Activated CD4-positive, alpha-beta T cell treated with anti-CD3 and anti-CD28 coated beads, Interleukin-2, amount 50 U/mL, for 48 hours (primary cell): ENCODE results near the gene PCP2.
A peak's percentile ranks its signal among the peaks of the same experiment; 100 is the strongest.

Experiments used
- DNase-seq, 2 experiments: peaks; one replicate each; pipeline ENCODE4 v3.0.0-alpha.2; 2020

Gene PCP2

GRCh38 chr19:7661744-7662538 is 28.4 kb upstream of the PCP2 start:
- DNase-seq: no peak

DNA sequence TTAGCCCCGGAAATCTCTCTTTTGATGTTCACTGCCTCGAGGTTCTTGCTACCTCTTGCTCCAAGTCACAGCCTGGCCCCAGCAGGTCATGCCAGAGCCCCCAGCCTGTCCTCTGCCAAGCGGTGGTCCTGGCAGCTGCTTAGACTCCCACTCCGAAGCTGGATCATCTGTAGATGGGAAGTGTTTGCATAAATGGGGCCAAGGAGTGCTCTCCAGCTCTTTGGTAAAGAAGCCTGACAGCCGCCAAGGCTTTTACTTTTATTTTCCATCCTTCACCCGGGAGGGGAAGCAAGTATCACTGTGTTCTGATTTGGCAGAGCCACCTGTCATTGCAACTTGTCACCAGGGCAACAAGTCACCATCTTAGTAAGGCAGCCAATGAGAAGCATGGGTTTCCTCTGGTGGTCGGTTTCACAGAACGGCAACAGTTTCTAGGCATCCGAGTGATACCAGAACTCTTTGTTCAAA is 24.7 kb upstream of the PCP2 start:
- peak; percentile 25 to 43 for DNase-seq

DNA sequence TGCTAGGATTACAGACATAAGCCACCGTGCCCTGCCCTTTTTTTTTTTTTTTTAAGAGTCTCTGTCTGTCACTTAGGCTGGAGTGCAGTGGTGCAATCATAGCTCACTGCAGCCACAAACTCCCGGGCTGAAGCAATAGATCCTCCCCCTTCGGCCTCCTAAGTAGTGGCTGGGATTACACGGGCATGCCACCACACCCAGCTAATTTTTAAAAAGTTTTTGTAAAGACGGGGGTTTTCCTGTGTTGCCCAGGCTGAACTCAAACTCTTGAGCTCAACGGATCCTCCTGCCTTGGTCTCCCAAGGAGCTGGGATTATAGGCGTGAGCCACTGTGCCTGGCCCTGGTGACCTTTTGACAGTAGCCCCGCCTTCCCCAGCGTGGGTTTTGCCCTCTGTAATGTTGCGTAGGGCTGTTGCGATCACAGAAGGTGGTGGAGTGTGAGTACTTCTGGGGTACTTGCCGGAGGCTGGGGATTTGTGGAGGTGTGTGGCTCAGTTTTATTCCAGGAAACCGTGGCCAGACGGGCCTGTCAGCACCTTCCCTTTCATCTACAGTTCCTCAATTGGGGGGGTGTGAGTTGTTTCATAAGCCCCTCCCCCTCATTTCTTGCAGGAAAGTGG is 23.7 kb upstream of the PCP2 start:
- DNase-seq: peak; percentile 36 to 44

DNA sequence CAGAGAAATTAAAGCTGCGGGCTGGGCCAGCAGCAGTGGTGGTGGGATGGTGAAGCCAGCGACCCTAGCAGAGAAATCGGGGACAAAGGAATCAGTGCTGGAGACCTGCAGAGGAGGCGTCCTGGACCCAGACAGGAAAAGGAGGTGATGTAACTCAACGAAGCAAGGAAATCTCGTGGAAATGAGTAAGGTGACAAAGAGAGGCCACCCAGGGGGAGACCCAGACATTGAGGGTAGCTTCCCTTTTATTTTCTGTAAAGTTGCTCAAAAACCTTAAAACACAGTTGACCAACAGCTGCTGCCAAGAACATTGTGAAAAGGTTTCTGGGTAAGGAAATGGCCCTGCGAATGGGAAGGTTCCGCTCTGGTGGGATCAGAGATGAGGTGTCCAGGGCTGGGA is 22.1 kb upstream of the PCP2 start:
- no peak for DNase-seq

DNA sequence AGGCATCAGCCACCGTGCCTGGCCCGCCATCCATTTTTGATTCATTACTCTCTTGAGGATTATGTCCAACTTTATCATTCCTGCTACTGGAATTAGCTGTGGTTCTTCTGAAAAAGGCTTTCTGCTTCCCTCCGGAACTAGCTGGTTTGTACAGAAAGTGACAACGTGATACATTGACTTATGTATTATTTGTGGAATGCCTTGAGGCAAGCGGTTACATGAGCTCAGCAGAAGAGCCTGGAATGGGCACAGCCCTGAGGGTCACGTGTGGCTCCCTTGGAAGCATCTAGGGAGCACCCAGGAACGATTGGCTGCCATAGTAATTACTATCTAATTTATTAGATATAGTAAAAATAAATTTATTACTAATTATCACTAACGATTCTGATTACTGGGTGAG is 20.9 kb upstream of the PCP2 start:
- no peak for DNase-seq

DNA sequence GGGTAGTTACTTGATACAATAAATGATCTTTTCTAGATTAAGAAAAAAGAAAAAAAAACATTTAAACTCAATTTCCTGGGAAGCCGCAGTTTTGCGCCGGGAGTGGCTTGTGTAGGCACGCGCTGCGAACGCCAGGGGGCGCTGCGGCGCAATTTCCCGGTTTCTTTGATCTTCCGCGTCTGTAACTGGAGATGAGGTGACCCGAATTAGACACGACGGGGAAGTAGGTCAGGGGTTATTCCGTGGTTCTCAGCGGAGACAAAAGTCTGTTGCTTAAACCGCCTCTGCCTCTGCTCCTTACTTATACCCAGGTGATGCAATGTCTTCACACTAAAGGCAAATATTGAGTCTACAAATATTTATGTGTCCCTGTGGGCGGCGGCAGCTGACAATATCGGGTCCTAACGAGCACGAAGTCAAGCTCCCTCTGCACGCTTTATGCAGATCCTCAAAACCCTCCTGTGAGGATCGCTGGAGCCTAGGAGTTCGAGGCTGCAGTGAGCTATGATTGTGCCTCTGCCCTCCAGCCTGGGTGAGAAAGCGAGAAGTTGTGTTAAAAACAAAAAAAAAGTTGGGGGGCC is 18.6 kb upstream of the PCP2 start:
- peak; percentile 87 to 90 for DNase-seq

DNA sequence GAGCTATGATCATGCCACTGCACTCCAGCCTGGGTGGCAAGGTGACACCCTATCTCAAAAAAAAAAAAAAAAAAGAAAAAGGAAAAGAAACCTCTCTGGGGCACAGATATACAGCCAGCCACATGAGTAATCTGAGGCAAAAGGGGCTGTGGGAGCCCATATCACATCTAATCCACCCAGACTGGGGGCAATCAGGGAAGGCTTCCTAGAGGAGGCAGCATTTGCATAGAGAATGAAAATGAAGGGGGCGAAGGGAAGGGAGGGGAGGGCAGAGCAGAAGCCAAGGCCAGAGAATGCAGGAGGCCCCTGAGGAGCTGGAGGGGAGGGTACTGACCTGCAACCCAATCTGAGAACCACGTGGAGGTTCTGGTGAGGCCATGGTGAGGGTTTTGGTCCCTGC is 16.6 kb upstream of the PCP2 start:
- no peak for DNase-seq

- no peak for DNase-seq
Measured at GRCh38 chr19:7648265-7649014, 14.9 kb upstream of the PCP2 start.

- no peak for DNase-seq
Measured at GRCh38 chr19:7647156-7647555, 13.6 kb upstream of the PCP2 start.

- DNase-seq: no peak
Measured at GRCh38 chr19:7646426-7646700, 12.8 kb upstream of the PCP2 start.

DNA sequence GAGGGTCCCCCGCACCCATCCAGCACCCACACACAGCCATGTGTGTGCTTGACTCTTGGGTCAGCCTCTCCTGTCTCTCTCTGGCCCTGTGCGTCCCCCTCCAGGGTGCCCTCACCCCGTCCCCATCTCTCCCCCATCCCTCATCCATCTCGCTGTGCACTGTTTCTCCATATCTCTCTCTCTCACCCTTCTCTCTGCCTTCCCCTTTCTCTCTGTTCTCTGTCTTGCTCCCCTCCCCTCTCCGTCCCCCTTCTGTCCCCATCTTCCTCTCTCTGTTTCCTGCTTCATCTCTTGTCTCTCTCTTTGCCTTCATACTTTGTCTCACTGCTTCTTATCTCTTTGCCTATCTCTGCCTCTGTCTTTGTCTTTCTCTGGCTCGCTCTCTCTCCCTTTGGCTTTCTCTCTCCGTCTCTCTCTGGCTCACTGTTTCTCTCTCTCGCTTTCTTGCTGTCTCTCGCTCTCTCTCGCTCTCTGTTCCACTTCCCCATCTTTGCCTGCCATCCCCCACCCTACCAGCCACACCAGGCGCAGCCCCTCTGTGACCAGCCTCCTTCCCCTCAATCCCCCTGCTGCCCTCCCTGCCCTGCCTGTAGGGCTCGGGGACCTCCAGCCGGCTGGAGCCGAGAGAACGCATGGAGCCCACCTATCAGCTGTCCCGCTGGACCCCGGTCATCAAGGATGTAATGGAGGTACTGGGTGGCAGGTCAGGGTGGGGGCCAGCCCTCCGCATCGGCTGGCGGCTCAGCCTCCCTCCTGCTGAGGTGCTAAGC is 12.3 kb upstream of the PCP2 start:
- no peak for DNase-seq

- no peak for DNase-seq
Measured at GRCh38 chr19:7645163-7645562, 11.6 kb upstream of the PCP2 start.

DNA sequence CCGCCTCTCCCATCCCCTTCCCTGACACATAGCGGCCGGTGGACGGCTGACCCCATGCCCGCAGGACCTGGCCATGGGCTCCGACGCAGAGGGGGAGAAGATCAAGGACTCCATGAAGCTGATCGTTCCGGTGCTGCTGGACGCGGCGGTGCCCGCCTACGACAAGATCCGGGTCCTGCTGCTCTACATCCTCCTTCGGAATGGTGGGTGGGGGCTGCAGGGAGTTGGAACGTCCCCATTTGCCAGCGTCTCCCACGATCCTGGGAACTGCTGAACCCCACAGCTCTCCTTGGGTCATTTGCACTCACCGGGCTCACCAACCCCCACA is 11.0 kb upstream of the PCP2 start:
- DNase-seq: no peak

DNA sequence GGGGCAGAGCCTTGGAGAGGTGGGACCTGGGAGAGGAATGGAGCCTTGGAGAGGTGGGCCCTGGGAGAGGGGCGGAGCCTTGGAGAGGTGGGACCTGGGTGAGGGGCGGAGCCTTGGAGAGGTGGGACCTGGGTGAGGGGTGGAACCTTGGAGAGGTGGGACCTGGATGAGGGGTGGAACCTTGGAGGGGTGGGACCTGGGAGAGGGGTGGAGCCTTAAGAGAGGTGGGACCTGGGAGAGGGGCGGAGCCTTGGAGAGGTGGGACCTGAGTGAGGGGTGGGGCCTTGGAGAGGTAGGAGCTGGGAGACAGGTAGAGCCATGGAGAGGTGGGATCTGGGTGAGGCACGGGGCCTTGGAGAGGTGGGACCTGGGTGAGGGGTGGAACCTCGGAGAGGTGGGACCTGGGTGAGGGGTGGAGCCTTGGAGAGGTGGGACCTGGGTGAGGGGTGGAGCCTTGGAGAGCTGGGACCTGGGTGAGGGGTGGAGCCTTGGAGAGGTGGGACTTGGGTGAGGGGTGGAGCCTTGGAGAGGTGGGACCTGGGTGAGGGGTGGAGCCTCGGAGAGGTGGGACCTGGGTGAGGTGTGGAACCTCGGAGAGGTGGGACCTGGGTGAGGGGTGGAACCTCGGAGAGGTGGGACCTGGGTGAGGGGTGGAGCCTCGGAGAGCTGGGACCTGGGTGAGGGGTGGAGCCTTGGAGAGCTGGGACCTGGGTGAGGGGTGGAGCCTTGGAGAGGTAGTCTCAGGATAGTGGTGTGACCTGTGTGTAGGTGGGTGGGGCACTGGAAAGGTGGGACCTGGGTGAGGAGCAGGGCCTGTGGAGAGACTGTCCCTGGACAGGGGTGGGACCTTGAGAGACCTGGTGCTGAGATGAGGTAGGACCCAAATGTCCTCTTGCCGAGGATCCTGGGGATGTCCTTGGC is 10.4 kb upstream of the PCP2 start:
- DNase-seq: peak; percentile 26 to 32

DNA sequence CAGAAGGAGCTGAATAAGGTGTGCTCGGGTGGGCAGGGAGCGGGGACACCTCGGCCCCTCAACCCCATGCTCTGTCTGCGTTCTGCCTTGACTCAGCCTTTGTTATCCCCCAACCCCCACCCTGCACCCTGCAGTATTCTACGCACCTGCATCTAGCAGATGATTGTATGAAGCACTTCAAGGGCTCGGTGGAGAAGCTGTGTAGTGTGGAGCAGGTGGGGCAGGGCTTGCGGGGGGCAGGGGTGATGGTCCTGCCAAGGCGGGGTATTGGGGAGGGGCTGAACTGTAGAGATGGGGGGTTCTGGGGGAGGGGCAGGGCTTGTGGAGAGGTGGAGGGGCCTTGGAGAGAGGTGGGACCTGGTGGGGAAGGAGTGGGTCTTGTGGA is 9.5 kb upstream of the PCP2 start:
- no peak for DNase-seq

GRCh38 chr19:7642295-7643030 is 8.9 kb upstream of the PCP2 start:
- no peak for DNase-seq

- no peak for DNase-seq
Measured at GRCh38 chr19:7641290-7642276, 8.1 kb upstream of the PCP2 start.

- DNase-seq: no peak
Measured at GRCh38 chr19:7640803-7641202, 7.3 kb upstream of the PCP2 start.

GRCh38 chr19:7639863-7640348 is 6.4 kb upstream of the PCP2 start:
- DNase-seq: no peak
